Measurements from ENCODE around the gene TDRD1. TPM values are rescaled to one million over a fixed set of nuclear protein-coding genes. Genes with fewer than 3 reads are reported as not detected.
A peak's percentile ranks its signal among the peaks of the same experiment; 100 is the strongest.

The TDRD1 gene
- total and polyA plus RNA-seq, 8 donors: 0.08 to 1.8 (median 0.65) TPM

- ATAC-seq (peak; percentile 94 to 99 (median 98)), FAIRE-seq (peak; percentile 20), DNase-seq (peak; percentile 96 to 99 (median 98))
- Histone ChIP-seq H3K4me1 (peaks cover 0 to 17% (median 14%) of the 10 kb centered on the region in 3 donors), H3K27me3 (no peaks in the 10 kb centered on the region), H3K9me3 (no peaks in the 10 kb centered on the region), H3K36me3 (no peaks in the 10 kb centered on the region), H3K4me3 (peak within 1 kb of the TSS; percentile 70 to 100 (median 93)), H3K27ac (peak within 1 kb of the TSS; percentile 88 to 98 (median 94))
- no peak for TF ChIP-seq CTCF (IDR thresholded peaks at IDR 0.05)
- intact Hi-C loops (cut with DNase I): no loop called here
- WGBS, 2 donors: 0% methylated on average over 44 to 49 of the region's 49 CpGs
These were observed 5.0 kb upstream of the TDRD1 start, which contains the start of gene CCDC186 for GRCh38 chr10:114173921-114174694. TSS of gene CCDC186 (minus strand) at chr10:114174203. CDS start at chr10:114163268, 10,935 bp downstream.

GRCh38 chr10:114174695-114175188 lies 4.4 kb upstream of the TDRD1 start:
- Histone ChIP-seq H3K27ac (peak overlapping the region; percentile 4 to 98 (median 94)), H3K36me3 (no peaks in the 10 kb centered on the region), H3K9me3 (no peaks in the 10 kb centered on the region), H3K27me3 (no peaks in the 10 kb centered on the region), H3K4me1 (peaks cover 0 to 17% (median 14%) of the 10 kb centered on the region in 3 donors), H3K4me3 (peak overlapping the region; percentile 70 to 100 (median 93))
- ATAC-seq (peak; percentile 27 to 59 (median 45)), FAIRE-seq (no peak), DNase-seq (peak in 2 of 6 donors; percentile 49 to 67)
- WGBS, 2 donors: 1% methylated on average over 19 of the region's 19 CpGs
- intact Hi-C loops (cut with DNase I): no loop called here
- no peak for TF ChIP-seq CTCF (IDR thresholded peaks at IDR 0.05)

- TF ChIP-seq CTCF (IDR thresholded peaks at IDR 0.05): no peak
- ATAC-seq (no peak), FAIRE-seq (no peak), DNase-seq (no peak)
- intact Hi-C loops (cut with DNase I): no loop called here
- WGBS, 2 donors: 58 to 66% methylated on average over 1 of the region's 1 CpG
- H3K27ac ChIP-seq: no peak overlapping the region
- H3K36me3 ChIP-seq: no peaks in the 10 kb centered on the region
- H3K27me3 ChIP-seq: no peaks in the 10 kb centered on the region
- H3K4me1 ChIP-seq: peaks cover 0 to 17% (median 14%) of the 10 kb centered on the region in 3 donors
- H3K9me3 ChIP-seq: no peaks in the 10 kb centered on the region
- no peak overlapping the region for H3K4me3 ChIP-seq
These were observed 3.5 kb upstream of the TDRD1 start for GRCh38 chr10:114175667-114176066.

GRCh38 chr10:114176511-114176910 lies 2.6 kb upstream of the TDRD1 start:
- Histone ChIP-seq H3K4me3 (no peak overlapping the region), H3K36me3 (no peaks in the 10 kb centered on the region), H3K4me1 (peaks cover 4 to 18% (median 13%) of the 10 kb centered on the region in 3 donors), H3K9me3 (no peaks in the 10 kb centered on the region), H3K27me3 (no peaks in the 10 kb centered on the region), H3K27ac (no peak overlapping the region)
- no peak for TF ChIP-seq CTCF (IDR thresholded peaks at IDR 0.05)
- intact Hi-C loops (cut with DNase I): no loop called here
- ATAC-seq (no peak), DNase-seq (no peak), FAIRE-seq (no peak)
- 92 to 94% methylated on average over 1 of the region's 1 CpG for WGBS, 2 donors

GRCh38 chr10:114179747-114180146 lies 594 bp downstream of the TDRD1 start:
- Histone ChIP-seq H3K36me3 (no peaks in the 10 kb centered on the region), H3K27ac (peak overlapping the region in 1 of 4 donors; percentile 4), H3K4me1 (peaks cover 6 to 11% (median 8%) of the 10 kb centered on the region in 3 donors), H3K4me3 (no peak overlapping the region), H3K9me3 (no peaks in the 10 kb centered on the region), H3K27me3 (no peaks in the 10 kb centered on the region)
- no peak for FAIRE-seq
- ATAC-seq: peak in 2 of 4 donors; percentile 23 to 71
- 42% methylated on average over 8 of the region's 8 CpGs for WGBS, 2 donors
- no peak for DNase-seq
- no peak for TF ChIP-seq CTCF (IDR thresholded peaks at IDR 0.05)
- intact Hi-C loops (cut with DNase I): no loop called here

Measured in pancreas (tissue), 10 donors.